Fibroblast of skin of right quadriceps (primary cell): Measurements from ENCODE around the gene TENM4.

ENCODE experiments used
- DNase-seq: peaks from one replicate; pipeline ENCODE4 v3.0.0-alpha.2; 2013

TENM4 gene

DNA sequence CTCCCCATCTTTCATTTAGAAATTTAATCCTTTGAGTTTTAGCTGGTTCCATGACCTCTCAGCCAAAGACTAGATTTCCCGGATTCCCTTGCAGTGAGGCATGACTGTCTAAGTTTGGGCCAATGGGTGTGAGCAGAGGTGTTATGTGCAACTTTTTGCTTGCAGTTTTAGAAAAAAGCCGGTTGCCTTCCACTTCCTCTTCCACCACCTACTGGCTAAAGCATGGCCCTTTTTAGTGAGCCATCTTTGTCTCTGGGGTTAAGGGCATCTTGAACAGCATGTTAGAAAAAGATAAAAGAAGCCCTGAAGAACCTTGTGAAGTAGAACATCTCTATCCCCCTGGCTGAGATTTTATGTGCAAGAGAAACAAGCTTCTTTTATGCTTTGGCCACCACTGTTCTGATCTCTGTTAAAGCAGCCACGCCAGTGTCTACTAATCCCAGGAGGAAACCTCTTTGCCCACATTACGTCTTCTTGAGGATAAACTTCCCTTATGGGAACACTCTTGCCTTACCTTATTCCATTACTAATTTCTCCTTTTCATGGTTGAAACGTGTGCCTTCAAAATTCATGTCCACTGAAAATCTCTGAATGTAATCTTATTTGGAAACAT lies 279.9 kb downstream of the TENM4 start:
- no peak for DNase-seq

DNA sequence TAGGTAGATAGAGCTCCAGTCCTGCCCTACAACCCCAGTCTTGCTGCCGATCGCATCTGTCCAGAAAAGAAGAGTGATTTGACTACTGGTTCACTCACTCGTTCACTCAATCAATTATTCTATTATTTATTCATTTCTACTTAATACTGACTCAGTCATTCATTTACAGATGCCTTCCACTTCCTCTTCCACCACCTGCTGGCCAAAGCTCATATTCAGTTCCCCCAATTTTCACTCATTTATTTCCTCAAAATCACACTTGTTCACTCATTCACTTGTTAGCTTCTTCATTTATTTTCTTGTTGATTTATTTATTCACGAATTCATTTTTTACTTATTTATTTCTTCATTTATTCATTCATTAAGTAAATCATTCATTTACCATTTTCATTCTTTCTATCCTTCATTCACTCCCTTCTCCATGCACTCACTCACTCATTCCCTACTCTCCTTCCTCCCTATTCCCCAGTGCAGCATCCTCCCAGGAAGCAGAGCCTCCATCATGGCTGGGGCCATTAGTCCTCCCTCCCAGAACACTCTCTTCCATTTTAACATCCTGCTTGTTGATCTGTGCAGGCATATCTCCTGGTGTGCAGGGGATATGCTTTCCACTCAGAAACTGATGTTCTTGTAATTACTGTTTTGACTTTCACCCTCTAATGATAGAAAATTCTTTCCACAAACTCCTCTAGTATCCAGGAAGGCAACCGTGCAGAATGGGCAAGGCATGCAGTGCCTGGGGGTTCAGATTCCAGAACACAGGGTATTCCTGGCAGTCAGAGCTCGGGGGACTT lies 281.0 kb downstream of the TENM4 start:
- DNase-seq, result no peak

DNA sequence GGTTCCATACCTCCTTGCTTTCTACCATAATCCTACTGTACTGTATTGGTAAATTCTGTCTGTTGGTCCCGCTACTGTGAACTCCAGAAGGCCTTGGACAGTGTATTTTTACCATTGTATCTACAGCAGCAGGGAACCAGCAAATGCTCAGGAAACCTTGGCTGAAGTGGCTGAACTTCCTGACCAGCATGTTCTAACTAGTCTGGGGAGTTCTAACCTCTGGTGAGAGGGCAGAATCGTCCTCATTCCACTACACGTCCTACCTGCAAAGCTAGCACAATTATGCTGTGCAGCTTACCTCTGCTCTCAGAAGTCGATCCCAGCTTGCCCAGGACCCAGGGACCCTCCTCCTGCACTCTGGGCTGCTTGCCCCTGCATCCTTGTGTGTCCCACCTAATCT lies 283.1 kb downstream of the TENM4 start:
- DNase-seq, result no peak

DNA sequence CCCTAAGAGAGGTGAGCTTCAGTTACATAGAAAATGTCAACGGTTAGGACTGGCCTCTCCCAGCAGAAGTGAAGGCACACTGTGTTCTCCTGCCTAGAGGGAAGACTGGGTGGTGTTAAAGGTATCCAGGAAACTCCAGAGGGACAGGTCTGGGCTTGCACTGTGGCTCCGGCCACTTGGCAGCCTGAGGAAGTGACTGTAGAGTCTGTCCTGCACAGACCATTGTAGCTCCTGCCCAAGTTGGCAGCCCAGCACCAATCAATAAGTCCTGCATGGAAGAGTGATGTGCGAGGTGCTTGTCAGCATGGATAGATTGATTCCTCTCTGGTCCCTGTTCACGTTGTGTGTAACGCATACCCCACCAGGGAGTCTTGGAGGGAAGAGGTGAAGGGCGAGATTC lies 284.8 kb downstream of the TENM4 start:
- DNase-seq, result no peak

DNA sequence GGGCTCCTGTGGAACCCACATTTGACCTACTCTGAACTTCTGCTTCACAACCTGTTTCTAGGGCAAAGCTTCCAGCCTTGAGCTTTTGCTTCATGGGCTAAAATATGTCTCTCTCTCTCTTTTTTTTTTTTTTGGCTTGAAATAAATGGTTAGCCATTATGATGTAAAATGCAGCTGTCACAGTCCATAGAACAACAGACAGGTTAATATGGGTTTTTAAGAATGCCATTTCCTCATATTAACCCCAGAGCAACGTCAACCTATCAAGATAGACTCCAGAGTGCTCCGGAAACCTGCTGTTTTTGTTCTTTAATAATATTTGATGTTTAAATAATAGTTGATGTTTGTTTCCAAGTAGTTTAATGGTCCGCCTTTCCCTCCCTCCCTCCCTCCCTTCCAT lies 285.6 kb downstream of the TENM4 start:
- no peak for DNase-seq

DNA sequence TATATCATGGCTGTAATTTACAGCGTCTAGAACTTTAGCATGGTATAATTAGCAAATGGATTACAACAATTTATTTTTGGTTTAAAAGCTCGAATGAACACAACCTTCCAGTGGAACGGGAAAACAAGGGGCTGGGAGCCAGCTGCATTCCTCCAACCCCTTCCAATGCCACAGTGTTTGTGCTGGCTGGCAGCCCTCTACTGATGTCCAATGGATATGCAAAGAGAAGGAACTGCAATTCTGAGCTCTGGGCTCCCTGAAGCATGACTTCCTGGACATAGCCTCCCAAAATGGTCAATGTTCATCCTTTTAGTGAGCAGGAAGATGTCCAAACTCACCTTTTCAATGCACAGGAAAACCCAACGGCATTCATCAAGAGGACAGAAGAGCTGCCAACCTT lies 288.3 kb downstream of the TENM4 start:
- DNase-seq, result no peak

DNA sequence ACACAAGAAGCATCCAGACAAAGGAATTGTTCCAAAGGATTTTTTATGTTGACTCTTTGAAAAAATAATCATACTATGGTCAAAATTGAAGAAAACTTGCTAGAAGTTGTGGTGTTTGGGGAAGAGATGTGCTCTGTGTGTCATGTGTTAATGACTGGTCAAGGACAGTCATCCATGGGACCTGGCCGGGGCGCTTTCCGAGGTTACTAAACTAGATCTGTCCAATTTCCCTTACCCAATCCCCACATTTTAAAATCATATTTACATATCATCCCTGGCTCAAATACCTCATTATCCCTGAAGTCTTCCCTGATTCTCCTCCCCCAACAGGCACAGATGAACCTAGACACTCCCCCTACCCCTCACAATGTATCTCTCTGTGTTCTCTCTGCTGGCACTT lies 289.4 kb downstream of the TENM4 start:
- no peak for DNase-seq

DNA sequence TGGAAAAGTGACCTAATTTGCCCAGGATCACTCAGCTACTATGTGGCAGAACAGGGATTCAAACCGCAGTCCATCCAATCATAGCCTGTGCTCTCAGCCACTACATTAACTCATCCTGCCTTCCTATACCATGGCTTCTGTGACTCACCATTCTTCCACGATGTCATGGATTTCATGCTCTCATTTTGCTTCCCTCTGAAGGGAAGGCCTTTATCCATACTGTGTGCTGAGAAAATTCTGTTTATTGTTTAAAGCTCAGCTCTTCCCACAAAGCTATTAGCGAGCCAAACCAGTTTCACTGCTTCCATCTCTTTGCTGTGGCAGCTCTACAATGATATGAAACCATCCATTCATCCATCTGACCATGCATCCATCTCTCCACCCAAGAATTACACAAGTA lies 289.9 kb downstream of the TENM4 start:
- DNase-seq, result peak; percentile 51

DNA sequence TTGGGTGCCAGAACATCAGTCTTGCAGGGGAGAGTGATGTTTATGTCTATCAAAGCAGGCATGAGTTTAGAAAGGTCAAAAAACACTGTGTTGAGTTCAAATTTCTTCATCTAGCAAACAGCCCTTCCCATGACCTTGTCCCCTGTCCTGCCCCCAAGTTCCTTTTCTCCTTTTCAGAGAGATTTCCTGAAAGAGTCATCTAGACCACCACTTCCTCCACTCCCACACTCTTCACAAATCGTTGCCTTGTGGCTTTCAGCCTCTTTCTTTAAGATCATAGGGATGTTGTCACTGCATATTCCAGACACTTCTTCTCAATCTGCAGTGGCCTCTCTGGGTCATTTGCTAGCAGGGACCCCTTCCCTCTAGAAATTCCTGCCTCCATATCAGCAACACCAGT lies 290.5 kb downstream of the TENM4 start:
- no peak for DNase-seq

DNA sequence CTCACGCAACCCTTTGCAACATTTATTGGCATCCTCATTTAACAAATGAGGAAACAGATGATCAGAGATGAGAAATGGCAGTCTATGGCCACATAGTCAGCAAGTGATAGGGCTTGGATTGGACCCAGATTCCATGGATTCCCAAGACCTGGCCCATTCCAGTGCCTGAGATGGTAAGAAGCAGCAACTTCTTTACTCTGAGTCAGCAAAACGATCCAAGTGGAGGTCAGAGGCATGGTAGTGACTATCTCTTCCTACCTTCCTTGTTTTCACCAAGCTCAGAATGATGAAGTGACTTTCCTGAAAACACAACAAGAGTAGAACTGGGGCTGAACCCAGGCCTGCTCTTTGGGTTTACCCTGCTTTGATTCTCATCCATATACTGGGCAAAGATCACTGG lies 293.1 kb downstream of the TENM4 start:
- no peak for DNase-seq

DNA sequence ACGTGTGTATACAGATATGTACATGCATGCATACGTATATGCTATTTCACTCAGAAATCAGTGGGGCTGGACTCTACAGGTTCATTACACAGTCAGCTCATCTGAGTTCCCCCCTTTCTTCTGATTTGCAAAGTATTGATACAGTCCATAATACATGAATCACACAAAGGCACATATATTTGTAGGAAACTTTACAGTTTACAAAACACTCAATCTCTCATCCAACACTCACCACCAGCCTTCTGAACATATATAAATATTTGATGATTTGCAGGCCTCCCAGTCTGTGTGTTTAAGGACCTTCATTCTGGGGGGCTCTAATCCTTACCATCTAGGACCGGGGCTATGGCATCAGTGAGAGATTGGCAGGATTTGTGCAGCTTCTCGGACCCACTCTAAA lies 293.8 kb downstream of the TENM4 start:
- no peak for DNase-seq

DNA sequence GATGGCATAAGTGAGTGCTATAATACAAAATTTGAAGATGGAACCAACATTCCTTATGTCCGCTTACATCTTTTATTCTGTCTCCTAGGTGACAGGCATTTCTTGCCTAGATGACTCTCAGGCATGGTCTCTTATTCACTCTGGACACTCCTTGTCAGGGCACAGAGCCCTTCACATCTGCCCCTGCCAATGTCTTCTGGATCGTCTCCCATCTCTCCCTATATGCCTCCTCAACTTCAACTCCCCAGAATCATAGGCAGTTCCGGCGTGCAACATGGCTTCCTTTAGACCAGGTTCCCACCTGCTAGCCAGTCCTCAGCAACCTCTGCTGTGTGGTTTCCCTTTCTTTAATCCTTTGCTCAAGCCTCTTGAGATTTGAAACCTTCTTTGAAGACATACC lies 300.9 kb downstream of the TENM4 start:
- DNase-seq, result no peak

DNA sequence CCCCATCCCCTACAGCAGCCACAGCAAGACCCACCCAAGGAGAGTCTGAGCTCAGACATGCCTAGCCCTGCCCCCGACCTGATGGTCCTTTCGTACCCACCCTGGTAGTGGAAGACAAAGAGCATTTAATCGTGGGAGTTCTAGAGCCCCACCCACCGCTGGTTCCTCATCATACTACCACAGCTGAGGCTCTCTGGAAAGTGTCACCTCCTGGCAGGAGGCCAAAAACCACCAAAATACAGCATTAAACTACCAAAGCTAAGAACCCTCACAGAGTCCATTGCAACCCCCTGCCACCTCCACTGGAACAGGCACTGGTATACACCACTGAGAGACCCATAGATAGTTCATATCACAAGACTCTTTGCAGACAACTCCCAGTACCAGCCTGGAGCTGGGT lies 311.1 kb downstream of the TENM4 start:
- no peak for DNase-seq

DNA sequence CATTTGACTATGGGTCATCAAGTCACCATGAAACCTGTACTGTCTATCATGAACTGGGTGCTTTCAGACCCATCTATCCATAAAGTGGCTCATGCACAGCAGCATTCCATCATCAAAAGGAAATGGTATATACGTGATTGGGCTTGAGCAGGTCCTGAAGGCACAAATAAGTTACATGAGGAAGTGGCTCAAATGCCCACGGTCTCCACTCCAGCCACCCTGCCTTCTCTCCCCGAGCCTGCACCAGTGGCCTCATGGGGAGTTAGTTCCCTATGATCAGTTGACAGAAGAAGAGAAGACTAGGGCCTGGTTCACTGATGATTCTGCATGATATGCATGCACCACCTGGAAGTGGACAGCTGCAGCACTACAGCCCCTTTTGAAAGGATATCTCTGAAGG lies 312.5 kb downstream of the TENM4 start:
- no peak for DNase-seq

DNA sequence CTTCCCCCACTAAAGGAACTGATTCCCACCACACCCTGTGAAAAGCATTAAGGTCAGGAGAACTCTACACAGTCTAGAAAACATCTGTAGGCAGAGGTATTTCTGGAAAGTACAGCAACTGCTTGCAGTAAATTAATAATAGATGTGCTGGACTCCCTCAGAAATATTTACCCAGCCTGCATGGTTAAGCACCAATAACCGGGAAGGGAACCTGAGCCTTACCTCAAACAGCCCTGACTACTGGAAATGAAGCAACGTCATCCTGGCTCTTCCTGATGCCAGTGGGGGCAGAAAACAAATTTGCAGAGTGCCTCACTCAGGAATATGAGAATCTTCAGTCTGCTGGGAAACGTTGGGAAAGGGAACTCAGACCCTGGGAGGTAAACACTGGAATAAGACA lies 318.1 kb downstream of the TENM4 start:
- DNase-seq, result no peak

DNA sequence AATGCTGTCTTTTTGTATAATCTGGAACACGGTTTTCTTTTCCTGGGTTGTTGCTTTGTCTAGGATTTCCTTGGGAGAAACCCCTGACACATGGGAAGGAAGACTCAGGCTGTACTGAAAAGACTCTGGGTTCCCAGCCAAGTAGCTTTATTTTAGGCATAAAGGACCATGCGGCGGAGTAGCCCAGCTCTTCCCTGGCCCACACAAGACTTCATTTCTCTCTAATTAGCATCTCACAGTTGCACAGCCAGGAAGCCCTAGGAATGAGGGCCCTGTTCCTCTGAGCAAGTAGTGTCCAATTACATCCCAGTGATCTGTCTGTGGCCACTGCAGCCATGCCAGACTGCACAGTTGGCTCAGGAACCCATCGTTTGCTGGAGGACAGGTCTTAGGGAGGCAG lies 319.5 kb downstream of the TENM4 start:
- DNase-seq, result no peak

DNA sequence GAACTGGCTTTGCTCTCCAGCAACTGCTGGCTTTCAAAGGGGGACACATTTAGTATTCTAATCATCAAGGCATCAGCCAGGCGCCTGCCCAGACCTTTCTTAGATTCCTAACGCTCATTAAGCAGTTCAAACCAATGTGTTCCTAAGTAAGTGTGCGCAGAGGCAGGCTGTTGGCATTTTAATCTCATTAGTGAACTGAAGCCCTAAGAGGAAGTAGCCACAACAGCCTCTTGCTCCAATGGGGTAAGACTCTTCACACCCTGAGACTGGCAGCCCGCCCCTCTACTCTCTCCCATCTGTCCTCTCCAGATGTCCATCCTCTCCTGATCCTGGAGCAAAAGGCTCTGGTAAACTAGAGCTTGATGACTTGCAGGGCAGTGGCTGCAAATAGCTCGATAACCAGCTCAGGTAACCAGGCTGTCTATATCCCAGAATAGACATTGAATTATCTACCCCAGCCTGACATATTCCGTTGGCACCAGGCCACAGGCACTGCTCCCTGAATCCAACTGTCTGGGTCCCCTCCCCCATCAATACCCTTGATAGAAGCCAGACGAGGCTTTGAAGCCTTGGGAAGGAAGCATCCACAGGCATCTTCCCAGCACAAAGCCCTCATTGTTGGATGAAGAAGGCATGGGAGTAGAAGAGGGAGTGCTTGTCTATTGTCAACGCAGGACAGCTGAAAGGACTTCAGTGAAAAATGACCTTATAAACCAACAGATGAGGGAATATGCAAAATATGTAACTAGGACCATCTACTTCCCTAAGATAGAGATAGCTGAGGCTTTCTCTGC lies 321.1 kb downstream of the TENM4 start:
- DNase-seq, result no peak

DNA sequence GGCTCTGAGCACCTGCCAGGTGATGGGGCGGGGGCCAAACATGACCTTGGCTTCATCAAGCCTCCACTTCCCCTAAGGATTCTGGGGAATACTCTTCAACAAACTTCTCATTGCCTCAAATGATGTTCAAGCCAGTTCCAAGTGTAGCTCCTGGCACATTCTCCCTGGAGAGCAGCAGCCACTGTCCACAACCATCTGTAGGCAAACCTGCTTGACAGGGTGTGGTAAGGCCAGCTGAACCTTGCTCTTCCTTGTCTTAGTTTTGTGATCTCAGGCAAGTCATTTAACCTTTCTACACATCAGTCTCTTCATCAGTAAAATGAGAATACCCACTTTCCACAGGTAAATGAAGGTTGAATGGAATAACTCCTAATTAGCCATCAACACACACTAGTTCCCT lies 323.3 kb downstream of the TENM4 start:
- no peak for DNase-seq

DNA sequence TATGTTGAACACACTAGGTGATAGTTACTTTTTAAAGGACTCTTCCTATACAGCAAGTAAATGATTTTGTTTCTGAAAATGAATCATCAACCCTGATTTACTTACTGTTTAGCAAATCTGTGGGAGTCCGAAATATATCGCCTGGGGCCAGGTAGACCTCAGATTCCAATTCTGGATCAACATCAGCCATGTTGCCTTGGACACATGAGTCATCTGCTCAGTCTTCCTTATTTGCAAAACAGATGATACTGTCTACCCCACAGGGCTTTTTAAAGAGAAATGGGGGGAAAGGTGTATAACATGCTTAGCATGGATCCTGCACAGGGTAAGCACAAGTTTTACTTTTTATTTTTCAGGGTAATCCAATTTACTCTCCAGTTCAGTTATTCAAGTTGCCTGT lies 324.2 kb downstream of the TENM4 start:
- no peak for DNase-seq

DNA sequence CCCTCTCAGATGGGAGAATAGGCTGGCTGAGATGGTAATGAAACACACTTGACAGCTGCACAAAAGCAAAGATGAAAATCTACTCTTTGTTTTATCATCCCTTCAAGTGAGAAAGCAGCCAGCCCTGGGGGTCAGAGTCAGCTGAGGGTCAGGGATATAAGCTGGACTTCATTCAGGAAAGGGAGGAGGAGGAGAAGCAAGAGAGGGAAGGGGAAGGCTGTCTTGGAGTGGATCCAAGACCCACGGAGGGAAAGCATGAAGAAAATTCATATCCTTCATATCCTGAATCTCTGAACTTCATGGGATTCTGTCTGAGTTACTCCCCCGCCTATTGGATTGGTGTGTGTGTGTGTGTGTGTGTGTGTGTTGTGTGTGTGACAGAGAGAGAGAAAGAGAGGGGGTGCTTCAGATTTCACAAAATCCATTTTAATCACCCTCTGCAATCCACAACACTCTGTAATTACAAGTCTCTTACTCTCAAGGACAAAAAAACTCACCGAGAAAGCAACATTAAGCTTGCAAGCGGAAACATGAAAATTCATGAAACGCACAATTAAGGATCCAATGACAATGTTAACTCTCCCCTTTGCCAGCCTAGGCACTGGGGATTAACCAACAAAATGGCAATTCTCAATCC lies 327.7 kb downstream of the TENM4 start:
- no peak for DNase-seq

DNA sequence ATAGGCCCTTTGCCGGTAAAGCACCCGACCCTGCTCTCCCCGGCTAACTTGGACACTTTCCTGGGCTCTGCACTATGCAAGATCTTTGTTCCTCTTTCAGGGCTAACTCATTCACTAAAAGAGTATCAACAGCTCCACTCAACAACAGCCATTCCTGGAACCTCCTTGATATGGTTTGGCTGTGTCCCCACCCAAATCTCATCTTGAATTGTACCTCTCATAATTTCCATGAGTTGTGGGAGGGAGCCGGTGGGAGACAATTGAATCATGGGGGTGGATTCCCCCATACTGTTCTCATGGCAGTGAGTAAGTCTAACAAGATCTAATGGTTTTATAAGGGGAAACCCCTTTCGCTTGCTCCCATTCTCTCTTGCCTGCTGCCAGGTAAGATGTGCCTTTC lies 330.0 kb downstream of the TENM4 start:
- no peak for DNase-seq

DNA sequence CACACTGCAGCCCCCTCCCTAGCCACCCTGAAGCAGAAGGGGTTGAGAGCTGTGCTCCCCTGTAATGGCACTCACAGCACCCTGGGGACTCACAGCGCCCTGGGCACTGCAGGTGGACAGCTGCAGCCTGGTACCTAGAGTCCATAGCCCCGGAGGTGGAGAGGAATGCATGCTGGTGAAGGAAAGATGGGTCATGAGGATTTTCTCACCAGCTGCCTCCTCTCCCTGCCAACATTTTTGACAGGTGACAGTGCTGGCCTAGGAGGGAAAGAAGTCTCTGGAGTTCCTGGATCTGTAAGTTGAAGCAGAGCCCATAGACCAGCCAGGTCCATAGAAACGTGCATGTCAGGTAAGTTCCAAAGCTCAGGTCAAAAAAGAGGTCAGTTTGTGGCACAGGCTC lies 330.5 kb downstream of the TENM4 start:
- DNase-seq, result no peak

DNA sequence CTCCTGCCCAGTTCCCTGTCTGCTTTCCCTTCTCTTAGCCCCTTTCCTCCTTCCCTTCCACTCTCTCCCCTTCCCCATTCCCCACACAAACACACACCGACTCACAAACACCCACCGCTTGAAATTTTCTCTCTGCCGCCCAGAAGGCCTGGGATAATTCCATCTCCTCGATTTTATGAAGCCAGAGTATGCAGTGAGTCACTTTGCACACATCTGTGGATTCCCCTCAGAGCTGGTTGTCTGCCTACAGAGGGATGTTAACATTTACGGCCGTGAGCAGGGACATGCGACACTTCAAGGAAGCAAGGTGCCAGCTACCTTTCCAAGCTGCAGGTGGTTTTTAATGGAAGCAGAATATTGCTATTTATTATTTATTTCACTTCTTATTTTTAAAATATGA lies 332.0 kb downstream of the TENM4 start:
- DNase-seq, result no peak

DNA sequence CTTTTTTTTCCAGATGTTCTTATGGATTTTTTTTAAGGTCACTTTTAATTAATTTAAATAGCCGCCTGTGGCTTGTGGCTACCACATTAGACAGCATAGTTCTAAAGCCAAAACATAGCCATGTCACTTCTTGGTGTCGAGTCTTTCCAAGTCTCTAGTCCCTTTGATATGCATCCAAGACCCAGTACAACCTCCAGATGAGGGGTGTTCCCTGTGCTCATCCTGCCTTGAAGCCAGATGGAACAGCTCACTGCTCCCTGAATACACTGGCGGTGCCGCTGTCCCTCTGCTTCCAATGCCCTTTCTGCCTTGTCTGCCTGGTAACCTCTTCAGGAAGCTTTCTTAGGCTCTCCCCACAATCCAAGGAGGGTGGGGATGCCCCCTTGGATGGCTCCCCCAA lies 338.0 kb downstream of the TENM4 start:
- no peak for DNase-seq
